HL-60 (cell line): ENCODE measurements around the gene HACD4.

Experiments used
- DNase-seq, 2 experiments: peaks; one replicate each; pipeline ENCODE4 v3.0.0-alpha.2; 2010 to 2020; ENCODE audit warnings: low read depth in 1 of 2, low spot score in 1 of 2
- H3K27ac ChIP-seq: fragments of 250-450 bp; sonication (Bioruptor Pico); replicated peaks from 2 replicates; pipeline ENCODE4 v1.5.1; 2020; ENCODE audit warnings: mild to moderate bottlenecking, moderate library complexity
- H3K27me3 ChIP-seq: fragments of 250-450 bp; sonication (Bioruptor Pico); 2 replicates; pipeline ENCODE4 v1.5.1; 2021; ENCODE audit warnings: mild to moderate bottlenecking, moderate library complexity; ENCODE audit not compliant: insufficient read depth, poor library complexity, severe bottlenecking
- H3K4me3 ChIP-seq: replicated peaks from 2 replicates; pipeline ENCODE4 v1.5.1; 2011; ENCODE audit warnings: mild to moderate bottlenecking, control low read depth, low read length; ENCODE audit not compliant: insufficient read depth
- GABPA ChIP-seq: IDR thresholded peaks from 2 replicates; pipeline ENCODE4 v1.6.1; 2012; ENCODE audit warnings: low read depth
- POLR2AphosphoS5 ChIP-seq: IDR thresholded peaks from 2 replicates; pipeline ENCODE4 v1.6.1; 2012; ENCODE audit warnings: low read depth
- SPI1 ChIP-seq: IDR thresholded peaks from 2 replicates; pipeline ENCODE4 v1.6.1; 2012; ENCODE audit warnings: low read depth, mild to moderate bottlenecking, borderline replicate concordance
- TF ChIP-seq, protein P1 (sequence below): IDR thresholded peaks from 2 replicates; pipeline ENCODE4 v1.6.1; 2012; ENCODE audit warnings: low read depth; ENCODE audit not compliant: insufficient replicate concordance
- TF ChIP-seq, protein P2 (sequence below): IDR thresholded peaks from one replicate; pipeline ENCODE4 v1.5.1; 2011; ENCODE audit warnings: low read length, control low read depth, inconsistent platforms; ENCODE audit not compliant: insufficient read depth

Gene HACD4

DNA sequence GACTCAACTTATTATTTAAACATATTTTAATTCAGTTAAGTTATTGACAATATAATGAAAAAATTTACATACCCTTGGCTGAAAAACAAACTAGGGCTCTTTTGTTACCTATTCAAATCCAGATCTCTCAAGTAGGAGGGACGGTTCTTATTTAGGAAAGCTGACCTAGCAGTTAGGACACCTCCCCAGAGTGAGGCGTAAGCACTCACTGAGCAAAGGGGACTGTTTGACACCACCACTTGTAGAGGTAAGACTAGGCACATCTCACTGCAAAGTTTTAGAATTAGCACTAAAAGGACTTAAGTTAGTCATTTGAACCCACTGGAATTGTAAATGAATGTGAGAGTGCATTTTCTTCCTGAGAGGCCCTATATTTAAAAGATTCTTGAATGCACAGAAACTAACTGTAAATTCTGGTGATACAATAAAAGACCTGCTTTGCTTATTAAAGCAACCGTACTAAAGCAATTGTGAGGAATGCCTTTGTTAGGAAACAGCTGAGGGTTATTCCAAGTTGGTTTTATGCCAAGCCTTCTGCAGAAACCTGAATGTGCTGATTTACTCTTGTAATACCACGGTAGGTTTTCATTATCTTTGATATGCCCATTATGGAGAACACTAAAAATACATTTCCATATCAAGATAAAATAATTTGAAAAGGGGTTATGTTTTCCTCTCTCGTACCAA, 16.2 kb downstream of the HACD4 start:
- Histone ChIP-seq H3K27ac (no peak overlapping the region), H3K27me3 (no peaks in the 10 kb centered on the region), H3K4me3 (no peak overlapping the region)
- DNase-seq: no peak
- TF ChIP-seq GABPA: no peak
- TF ChIP-seq, protein P1, sequence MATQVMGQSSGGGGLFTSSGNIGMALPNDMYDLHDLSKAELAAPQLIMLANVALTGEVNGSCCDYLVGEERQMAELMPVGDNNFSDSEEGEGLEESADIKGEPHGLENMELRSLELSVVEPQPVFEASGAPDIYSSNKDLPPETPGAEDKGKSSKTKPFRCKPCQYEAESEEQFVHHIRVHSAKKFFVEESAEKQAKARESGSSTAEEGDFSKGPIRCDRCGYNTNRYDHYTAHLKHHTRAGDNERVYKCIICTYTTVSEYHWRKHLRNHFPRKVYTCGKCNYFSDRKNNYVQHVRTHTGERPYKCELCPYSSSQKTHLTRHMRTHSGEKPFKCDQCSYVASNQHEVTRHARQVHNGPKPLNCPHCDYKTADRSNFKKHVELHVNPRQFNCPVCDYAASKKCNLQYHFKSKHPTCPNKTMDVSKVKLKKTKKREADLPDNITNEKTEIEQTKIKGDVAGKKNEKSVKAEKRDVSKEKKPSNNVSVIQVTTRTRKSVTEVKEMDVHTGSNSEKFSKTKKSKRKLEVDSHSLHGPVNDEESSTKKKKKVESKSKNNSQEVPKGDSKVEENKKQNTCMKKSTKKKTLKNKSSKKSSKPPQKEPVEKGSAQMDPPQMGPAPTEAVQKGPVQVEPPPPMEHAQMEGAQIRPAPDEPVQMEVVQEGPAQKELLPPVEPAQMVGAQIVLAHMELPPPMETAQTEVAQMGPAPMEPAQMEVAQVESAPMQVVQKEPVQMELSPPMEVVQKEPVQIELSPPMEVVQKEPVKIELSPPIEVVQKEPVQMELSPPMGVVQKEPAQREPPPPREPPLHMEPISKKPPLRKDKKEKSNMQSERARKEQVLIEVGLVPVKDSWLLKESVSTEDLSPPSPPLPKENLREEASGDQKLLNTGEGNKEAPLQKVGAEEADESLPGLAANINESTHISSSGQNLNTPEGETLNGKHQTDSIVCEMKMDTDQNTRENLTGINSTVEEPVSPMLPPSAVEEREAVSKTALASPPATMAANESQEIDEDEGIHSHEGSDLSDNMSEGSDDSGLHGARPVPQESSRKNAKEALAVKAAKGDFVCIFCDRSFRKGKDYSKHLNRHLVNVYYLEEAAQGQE: no peak
- no peak for TF ChIP-seq SPI1

DNA sequence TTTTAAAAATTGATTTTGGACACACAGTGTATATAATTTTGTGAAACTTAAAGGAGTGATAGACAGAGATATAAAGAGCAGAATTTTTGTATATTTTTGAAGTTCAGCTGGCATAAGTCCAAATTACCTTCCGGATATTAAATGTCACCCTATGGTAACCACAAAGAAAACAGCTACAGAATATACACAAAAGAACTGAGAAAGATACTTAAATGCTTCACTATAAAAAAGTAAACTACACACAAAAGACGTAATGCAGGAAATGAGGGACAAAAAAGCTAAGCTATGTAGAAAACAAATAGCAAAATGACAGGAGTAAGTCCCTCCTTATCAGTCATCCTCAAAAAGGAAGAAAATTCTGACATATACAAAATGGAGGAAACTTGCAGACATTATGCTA, 29.4 kb downstream of the HACD4 start:
- Histone ChIP-seq H3K27me3 (no peaks in the 10 kb centered on the region), H3K27ac (no peak overlapping the region), H3K4me3 (no peak overlapping the region)
- DNase-seq: no peak
- TF ChIP-seq, protein P2, sequence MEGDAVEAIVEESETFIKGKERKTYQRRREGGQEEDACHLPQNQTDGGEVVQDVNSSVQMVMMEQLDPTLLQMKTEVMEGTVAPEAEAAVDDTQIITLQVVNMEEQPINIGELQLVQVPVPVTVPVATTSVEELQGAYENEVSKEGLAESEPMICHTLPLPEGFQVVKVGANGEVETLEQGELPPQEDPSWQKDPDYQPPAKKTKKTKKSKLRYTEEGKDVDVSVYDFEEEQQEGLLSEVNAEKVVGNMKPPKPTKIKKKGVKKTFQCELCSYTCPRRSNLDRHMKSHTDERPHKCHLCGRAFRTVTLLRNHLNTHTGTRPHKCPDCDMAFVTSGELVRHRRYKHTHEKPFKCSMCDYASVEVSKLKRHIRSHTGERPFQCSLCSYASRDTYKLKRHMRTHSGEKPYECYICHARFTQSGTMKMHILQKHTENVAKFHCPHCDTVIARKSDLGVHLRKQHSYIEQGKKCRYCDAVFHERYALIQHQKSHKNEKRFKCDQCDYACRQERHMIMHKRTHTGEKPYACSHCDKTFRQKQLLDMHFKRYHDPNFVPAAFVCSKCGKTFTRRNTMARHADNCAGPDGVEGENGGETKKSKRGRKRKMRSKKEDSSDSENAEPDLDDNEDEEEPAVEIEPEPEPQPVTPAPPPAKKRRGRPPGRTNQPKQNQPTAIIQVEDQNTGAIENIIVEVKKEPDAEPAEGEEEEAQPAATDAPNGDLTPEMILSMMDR: no peak
- TF ChIP-seq SPI1: no peak

DNA sequence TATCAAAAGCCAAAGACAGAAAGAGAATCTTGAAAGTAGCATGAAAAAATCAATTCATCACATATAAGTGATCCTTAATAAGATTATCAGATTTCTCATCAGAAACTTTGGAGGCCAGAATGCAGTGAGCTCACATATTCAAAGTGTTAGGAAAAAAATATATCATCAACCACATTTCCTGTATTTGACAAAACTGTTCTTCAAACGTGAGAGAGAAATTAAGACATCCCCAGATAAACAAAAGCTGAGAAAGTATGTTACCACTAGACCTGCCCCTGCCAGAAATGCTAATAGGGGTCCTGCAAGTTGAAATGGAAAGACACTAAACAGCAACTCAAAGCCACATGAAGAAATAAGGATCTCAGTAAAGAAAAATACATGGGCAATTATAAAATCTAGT, 29.9 kb downstream of the HACD4 start:
- Histone ChIP-seq H3K27me3 (no peaks in the 10 kb centered on the region), H3K27ac (no peak overlapping the region), H3K4me3 (no peak overlapping the region)
- no peak for DNase-seq
- TF ChIP-seq GABPA: no peak
- TF ChIP-seq SPI1: no peak
- TF ChIP-seq, protein P1: no peak

DNA sequence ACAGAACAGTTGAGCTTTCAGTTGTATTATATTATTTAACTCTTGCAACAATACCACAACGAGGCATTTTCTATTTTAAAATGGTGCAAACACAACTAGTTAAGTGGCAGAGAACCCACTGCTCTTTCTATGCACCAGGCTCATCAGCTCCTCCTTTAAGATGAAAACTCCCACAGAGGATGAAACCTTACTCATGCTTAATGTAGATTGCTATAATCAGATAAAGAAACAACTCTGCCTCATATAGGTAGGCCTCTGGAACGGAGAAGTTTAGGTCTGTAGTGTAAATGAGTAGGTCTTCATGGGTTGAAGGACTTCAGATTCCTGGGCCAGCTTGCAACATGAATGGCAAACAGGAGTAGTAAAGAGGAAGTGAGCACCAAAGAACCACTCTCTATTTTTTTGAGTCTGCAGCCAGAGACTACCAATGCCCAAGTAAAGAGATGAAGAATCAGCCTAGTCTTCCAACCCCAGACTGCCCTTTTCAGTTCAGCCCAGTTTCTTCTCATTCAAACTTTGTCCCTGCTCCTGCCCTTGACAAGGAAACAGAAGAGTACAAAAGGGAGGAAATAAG, 33.9 kb downstream of the HACD4 start:
- no peak overlapping the region for H3K4me3 ChIP-seq
- no peak overlapping the region for H3K27ac ChIP-seq
- H3K27me3 ChIP-seq: no peaks in the 10 kb centered on the region
- DNase-seq: peak; percentile 5 to 11
- peak; percentile 80 for TF ChIP-seq SPI1
- TF ChIP-seq, protein P1: no peak
- TF ChIP-seq GABPA: no peak
- TF ChIP-seq POLR2AphosphoS5: no peak
- TF ChIP-seq, protein P2: no peak
